ENCODE results near the gene ARPC2. TPM values are rescaled to one million over a fixed set of nuclear protein-coding genes. Genes with fewer than 3 reads are reported as not detected.

Gene ARPC2
- total RNA-seq, 1 experiment from 2014 or later = 284 TPM

- POLR2A ChIA-PET = interaction anchor here (0.6 to 6.5 kb wide), 18 partner anchors 8 to 1046 kb away, joined by 3 to 71 read pairs (median 6); partner anchors contain the start of genes AAMP, CATIP, CTDSP1 and PNKD
- peak overlapping the region; percentile 53 for H3K4me3 Mint-ChIP-seq (ENCODE audit: unreplicated experiment)
- no peaks in the 10 kb centered on the region for H3K36me3 Mint-ChIP-seq (ENCODE audit: insufficient read depth, unreplicated experiment)
- intact Hi-C loops (cut with micrococcal nuclease) = no loop called here
- BruUV-seq (replicated peaks) = no TSS peak
- CTCF ChIA-PET = interaction anchor here (0.6 to 12.3 kb wide), 13 partner anchors 12 to 349 kb away, joined by 3 to 215 read pairs (median 5); partner anchors contain the start of genes AAMP, CATIP and PNKD
- H3K9me3 Mint-ChIP-seq (ENCODE audit: unreplicated experiment) = no peaks in the 10 kb centered on the region
- H3K27me3 Mint-ChIP-seq (ENCODE audit: insufficient read depth, unreplicated experiment) = no peaks in the 10 kb centered on the region
- TF ChIP-seq, protein P1, sequence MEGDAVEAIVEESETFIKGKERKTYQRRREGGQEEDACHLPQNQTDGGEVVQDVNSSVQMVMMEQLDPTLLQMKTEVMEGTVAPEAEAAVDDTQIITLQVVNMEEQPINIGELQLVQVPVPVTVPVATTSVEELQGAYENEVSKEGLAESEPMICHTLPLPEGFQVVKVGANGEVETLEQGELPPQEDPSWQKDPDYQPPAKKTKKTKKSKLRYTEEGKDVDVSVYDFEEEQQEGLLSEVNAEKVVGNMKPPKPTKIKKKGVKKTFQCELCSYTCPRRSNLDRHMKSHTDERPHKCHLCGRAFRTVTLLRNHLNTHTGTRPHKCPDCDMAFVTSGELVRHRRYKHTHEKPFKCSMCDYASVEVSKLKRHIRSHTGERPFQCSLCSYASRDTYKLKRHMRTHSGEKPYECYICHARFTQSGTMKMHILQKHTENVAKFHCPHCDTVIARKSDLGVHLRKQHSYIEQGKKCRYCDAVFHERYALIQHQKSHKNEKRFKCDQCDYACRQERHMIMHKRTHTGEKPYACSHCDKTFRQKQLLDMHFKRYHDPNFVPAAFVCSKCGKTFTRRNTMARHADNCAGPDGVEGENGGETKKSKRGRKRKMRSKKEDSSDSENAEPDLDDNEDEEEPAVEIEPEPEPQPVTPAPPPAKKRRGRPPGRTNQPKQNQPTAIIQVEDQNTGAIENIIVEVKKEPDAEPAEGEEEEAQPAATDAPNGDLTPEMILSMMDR (IDR thresholded peaks at IDR 0.05; ENCODE audit: unreplicated experiment) = no peak
- no peak for DNase-seq (ENCODE audit: unreplicated experiment)
- H3K27ac Mint-ChIP-seq (ENCODE audit: low read depth, unreplicated experiment) = peak overlapping the region; percentile 94
- H3K4me1 Mint-ChIP-seq (ENCODE audit: insufficient read depth, unreplicated experiment) = peaks cover 29% of the 10 kb centered on the region
Observed at GRCh38 chr2:218298314-218298875, 81.4 kb downstream of the ARPC2 start.

GRCh38 chr2:218300141-218300540, 83.2 kb downstream of the ARPC2 start:
- no peaks in the 10 kb centered on the region for H3K36me3 Mint-ChIP-seq (ENCODE audit: insufficient read depth, unreplicated experiment)
- no TSS peak for BruUV-seq (replicated peaks)
- H3K4me3 Mint-ChIP-seq (ENCODE audit: unreplicated experiment) = no peak overlapping the region
- no peak for DNase-seq (ENCODE audit: unreplicated experiment)
- TF ChIP-seq, protein P1 (IDR thresholded peaks at IDR 0.05; ENCODE audit: unreplicated experiment) = no peak
- no peaks in the 10 kb centered on the region for H3K27me3 Mint-ChIP-seq (ENCODE audit: insufficient read depth, unreplicated experiment)
- H3K4me1 Mint-ChIP-seq (ENCODE audit: insufficient read depth, unreplicated experiment) = peaks cover 20% of the 10 kb centered on the region
- POLR2A ChIA-PET = interaction anchor here (2.5 to 6.5 kb wide), 4 partner anchors 10 to 97 kb away, joined by 11 to 71 read pairs (median 25); partner anchors contain the start of genes AAMP and PNKD
- H3K9me3 Mint-ChIP-seq (ENCODE audit: unreplicated experiment) = no peaks in the 10 kb centered on the region
- CTCF ChIA-PET = interaction anchor here (0.6 to 12.3 kb wide), 7 partner anchors 9 to 115 kb away, joined by 3 to 215 read pairs (median 9); partner anchors contain the start of genes AAMP, CATIP and PNKD
- no peak overlapping the region for H3K27ac Mint-ChIP-seq (ENCODE audit: low read depth, unreplicated experiment)
- intact Hi-C loops (cut with micrococcal nuclease) = loop anchor here (2.0 kb wide), 1 partner anchor 167 kb away; no protein-coding TSS in a partner anchor

GRCh38 chr2:218301176-218301819, 84.3 kb downstream of the ARPC2 start:
- H3K27me3 Mint-ChIP-seq (ENCODE audit: insufficient read depth, unreplicated experiment) = no peaks in the 10 kb centered on the region
- no peaks in the 10 kb centered on the region for H3K36me3 Mint-ChIP-seq (ENCODE audit: insufficient read depth, unreplicated experiment)
- TF ChIP-seq, protein P1 (IDR thresholded peaks at IDR 0.05; ENCODE audit: unreplicated experiment) = peak; percentile 91
- DNase-seq (ENCODE audit: unreplicated experiment) = peak; percentile 90
- no peaks in the 10 kb centered on the region for H3K9me3 Mint-ChIP-seq (ENCODE audit: unreplicated experiment)
- peaks cover 16% of the 10 kb centered on the region for H3K4me1 Mint-ChIP-seq (ENCODE audit: insufficient read depth, unreplicated experiment)
- BruUV-seq (replicated peaks) = no TSS peak
- H3K27ac Mint-ChIP-seq (ENCODE audit: low read depth, unreplicated experiment) = no peak overlapping the region
- intact Hi-C loops (cut with micrococcal nuclease) = loop anchor here (1.0 to 2.0 kb wide), 4 partner anchors 29 to 166 kb away; partner anchors contain the start of gene CATIP
- ChIA-PET CTCF (interaction anchor here (0.6 to 4.1 kb wide), 35 partner anchors 9 to 390 kb away, joined by 3 to 110 read pairs (median 4); partner anchors contain the start of genes CATIP, SLC11A1 and TMBIM1), POLR2A (interaction anchor here (1.2 to 2.0 kb wide), 4 partner anchors 15 to 96 kb away, joined by 3 to 7 read pairs (median 4); no protein-coding TSS in a partner anchor)
- H3K4me3 Mint-ChIP-seq (ENCODE audit: unreplicated experiment) = no peak overlapping the region

Small RNA genes within 50 kb of the gene (microRNA-seq; reads per million reads assigned to microRNA genes)
- gene MIR6513 = 4.2 reads per million, percentile 32 among the genes with 10 or more reads in this experiment

Other genes with a start within 250 kb of the ARPC2 start
- 2.9 and 3.3 TPM in 2 replicates for gene TNS1, start 214.2 kb upstream of the ARPC2 start, total RNA-seq (2022)
- gene RUFY4, start 147.9 kb upstream of the ARPC2 start, total RNA-seq (2022) = not detected in 2 replicates
- gene CXCR2, start 91.2 kb upstream of the ARPC2 start, total RNA-seq (2022) = not detected in 2 replicates
- 0.12 TPM in 1 of 2 replicates, not detected in the other for gene CXCR1, start 50.2 kb upstream of the ARPC2 start, total RNA-seq (2022)
- gene GPBAR1, start 43.8 kb downstream of the ARPC2 start, total RNA-seq (2022) = 0.16 TPM in 1 of 2 replicates, not detected in the other
- gene AAMP, start 52.9 kb downstream of the ARPC2 start, total RNA-seq (2022) = 95.7 and 98.7 TPM in 2 replicates
- gene PNKD, start 53.3 kb downstream of the ARPC2 start, total RNA-seq (2022) = 13.0 and 23.1 TPM in 2 replicates
- 96.8 and 107 TPM in 2 replicates for gene TMBIM1, start 75.3 kb downstream of the ARPC2 start, total RNA-seq (2022)
- gene CATIP, start 139.7 kb downstream of the ARPC2 start, total RNA-seq (2022) = not detected in 2 replicates
- 0.09 and 0.32 TPM in 2 replicates for gene SLC11A1, start 165.1 kb downstream of the ARPC2 start, total RNA-seq (2022)
- 71.2 and 72.3 TPM in 2 replicates for gene CTDSP1, start 182.7 kb downstream of the ARPC2 start, total RNA-seq (2022)
- gene VIL1, start 201.9 kb downstream of the ARPC2 start, total RNA-seq (2022) = not detected in 2 replicates